Mucosa of gallbladder (tissue), 1 donor: ENCODE data around the gene EMX2. TPM values are rescaled to one million over a fixed set of nuclear protein-coding genes. Genes with fewer than 3 reads are reported as not detected.

Source experiments
- total RNA-seq: library from RNA; stranded (reverse); gene quantifications from one replicate; pipeline ENCODE4 v1.2.1, GENCODE V29; 2021
- donor health status: DM: no; HTN: no; CAD: no.

Gene EMX2
- total RNA-seq, 1 donor from 2014 or later, result 2.9 TPM

Other genes starting within 250 kb of the EMX2 start
- gene PDZD8, start 167.3 kb upstream of the EMX2 start, total RNA-seq, result 97.1 TPM